Activated T-helper 17 cell treated with anti-CD3 and anti-CD28 coated beads, Interleukin-2, amount 50 U/mL, for 72 hours (primary cell): ENCODE results near the gene VARS1. TPM values are rescaled to one million over a fixed set of nuclear protein-coding genes. Genes with fewer than 3 reads are reported as not detected.

ENCODE experiments used
- ATAC-seq: fragments of 150-1000 bp; cut with Tn5 transposase; replicated peaks from 2 replicates; pipeline ENCODE4 v1.10.0; 2021; ENCODE audit warnings: mild to moderate bottlenecking, moderate library complexity
- H3K27ac Mint-ChIP-seq: one replicate; pipeline ENCODE4 v1.8.0; 2022; ENCODE audit warnings: mixed read lengths
- H3K27me3 Mint-ChIP-seq: one replicate; pipeline ENCODE4 v1.8.0; 2022; ENCODE audit warnings: mixed read lengths
- H3K36me3 Mint-ChIP-seq: one replicate; pipeline ENCODE4 v1.8.0; 2022; ENCODE audit warnings: low read depth, mild to moderate bottlenecking, mixed read lengths
- H3K4me1 Mint-ChIP-seq: one replicate; pipeline ENCODE4 v1.8.0; 2022; ENCODE audit warnings: mixed read lengths
- H3K4me3 Mint-ChIP-seq: one replicate; pipeline ENCODE4 v1.8.0; 2022; ENCODE audit warnings: mild to moderate bottlenecking, mixed read lengths
- H3K9me3 Mint-ChIP-seq: one replicate; pipeline ENCODE4 v1.8.0; 2022; ENCODE audit warnings: mixed read lengths
- total RNA-seq, 2 donors: library from RNA; stranded (reverse); gene quantifications; one replicate each; pipeline ENCODE4 v1.2.3, GENCODE V29; 2022

VARS1 gene
- total RNA-seq, 2 donors from 2014 or later = 75.3 to 134 TPM

DNA sequence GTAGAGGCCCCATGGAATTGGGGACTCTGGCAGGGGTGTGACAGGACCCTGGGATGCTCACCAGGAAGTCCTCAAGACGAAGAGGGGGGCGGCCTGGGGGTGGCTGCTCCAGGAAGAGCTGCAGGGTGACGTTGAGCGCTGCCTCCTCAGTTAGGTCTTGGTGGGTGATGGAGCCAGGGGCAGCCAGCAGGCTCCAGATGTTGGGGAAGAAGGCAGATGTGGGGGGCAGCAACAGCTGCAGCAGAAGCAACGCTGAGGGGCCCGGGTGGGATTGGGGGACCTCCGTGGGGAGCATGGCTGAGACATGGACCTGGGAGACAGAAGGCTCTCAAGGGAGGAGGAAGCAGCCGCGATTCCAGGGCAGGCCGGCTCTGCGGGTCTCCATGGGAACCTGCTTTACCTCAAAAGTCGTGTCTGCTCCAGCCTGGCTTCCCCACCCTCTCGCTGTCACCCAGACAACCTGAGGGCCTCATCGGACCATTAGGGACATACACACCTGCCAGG, 19.0 kb downstream of the VARS1 start:
- Mint-ChIP-seq H3K27ac (peak overlapping the region; percentile 82), H3K4me1 (peaks cover 16% of the 10 kb centered on the region), H3K9me3 (no peaks in the 10 kb centered on the region), H3K36me3 (peaks cover 16% of the 10 kb centered on the region), H3K4me3 (peak overlapping the region; percentile 64), H3K27me3 (no peaks in the 10 kb centered on the region)
- ATAC-seq = no peak

DNA sequence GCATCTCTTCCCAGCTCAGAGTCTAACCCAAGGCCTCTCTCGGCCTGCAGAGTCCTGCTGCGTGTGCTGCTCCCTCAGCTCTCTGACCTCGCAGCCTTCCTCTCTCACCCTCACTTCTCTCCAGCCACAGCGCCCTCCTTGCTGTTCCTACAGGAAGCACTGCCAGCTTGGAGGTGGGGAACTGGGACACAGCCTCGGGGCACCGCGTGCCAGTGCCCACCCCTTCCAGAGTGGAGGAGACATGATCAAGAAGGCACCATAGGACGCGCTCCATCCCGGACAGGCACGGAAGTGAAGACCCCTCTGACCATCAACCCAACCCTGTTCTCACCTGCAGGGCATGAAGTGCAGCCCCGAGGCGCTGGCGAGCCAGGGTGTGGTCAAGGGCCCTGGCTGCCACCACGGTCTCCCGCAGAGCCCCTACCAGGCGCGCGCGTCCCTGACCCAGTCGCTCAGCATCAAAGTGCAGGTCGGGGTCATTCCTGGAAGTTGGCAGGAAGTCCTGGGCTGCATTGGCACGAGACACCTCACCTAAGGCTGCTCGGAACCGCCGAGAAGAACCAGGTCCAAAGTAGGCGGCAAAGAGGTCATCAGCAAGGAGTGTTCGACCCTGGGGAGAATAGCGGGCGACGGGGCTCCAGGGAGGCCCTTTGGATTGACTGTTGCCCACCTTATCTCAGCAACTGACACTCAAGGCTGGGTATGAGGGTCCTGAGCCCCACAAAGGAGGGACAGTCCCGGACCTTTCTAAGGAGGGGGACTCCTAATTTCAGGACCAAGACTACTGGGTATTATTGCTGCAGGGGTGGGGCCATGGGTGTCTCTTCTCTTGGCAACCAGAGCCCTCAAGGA, 19.7 kb downstream of the VARS1 start:
- Mint-ChIP-seq H3K27ac (peak overlapping the region; percentile 82), H3K4me1 (peaks cover 22% of the 10 kb centered on the region), H3K27me3 (no peaks in the 10 kb centered on the region), H3K4me3 (peak overlapping the region; percentile 64), H3K36me3 (peaks cover 10% of the 10 kb centered on the region), H3K9me3 (no peaks in the 10 kb centered on the region)
- ATAC-seq = no peak

DNA sequence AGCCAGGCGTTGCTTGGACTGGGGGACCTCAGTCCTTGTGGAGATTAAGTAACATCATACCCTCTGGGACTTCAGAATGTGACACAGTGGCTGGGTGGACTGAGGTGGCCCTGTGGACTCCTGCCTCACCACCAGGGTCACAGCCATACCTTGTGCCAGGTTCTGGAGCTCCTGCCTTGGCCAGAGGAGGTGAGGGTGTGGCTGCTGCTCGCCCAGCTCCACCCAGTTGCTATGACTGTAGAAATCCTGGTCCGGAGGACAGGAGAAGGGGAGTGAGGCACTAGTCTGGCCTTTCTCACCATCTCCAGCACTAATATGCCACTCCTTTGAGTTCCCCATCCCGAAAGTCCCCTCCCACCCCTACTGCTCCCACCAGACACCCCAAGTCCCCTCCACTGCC, 20.4 kb downstream of the VARS1 start:
- H3K9me3 Mint-ChIP-seq = no peaks in the 10 kb centered on the region
- H3K4me1 Mint-ChIP-seq = peaks cover 22% of the 10 kb centered on the region
- H3K4me3 Mint-ChIP-seq = peak overlapping the region; percentile 64
- ATAC-seq = no peak
- H3K36me3 Mint-ChIP-seq = peaks cover 7% of the 10 kb centered on the region
- H3K27ac Mint-ChIP-seq = peak overlapping the region; percentile 13
- H3K27me3 Mint-ChIP-seq = no peaks in the 10 kb centered on the region

DNA sequence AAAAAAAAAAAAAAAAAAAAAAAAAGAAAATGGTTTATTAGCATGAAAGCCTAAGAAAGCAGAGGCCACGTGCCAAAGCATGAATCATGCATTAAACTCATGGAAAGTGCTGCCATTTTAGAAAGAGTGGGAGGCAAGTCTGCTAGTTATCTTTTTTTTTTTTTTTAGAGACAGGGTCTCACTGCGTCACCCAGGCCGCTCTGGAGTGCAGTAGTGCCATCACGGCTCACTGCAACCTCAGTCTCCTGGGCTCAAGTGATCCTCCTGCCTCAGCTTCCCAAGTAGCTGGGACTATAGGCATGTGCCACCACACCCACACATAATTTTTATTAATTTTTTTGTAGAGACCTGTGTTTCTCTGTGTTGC, 23.6 kb downstream of the VARS1 start:
- H3K36me3 Mint-ChIP-seq = peaks cover 2% of the 10 kb centered on the region
- peak; percentile 25 for ATAC-seq
- no peaks in the 10 kb centered on the region for H3K27me3 Mint-ChIP-seq
- no peak overlapping the region for H3K4me3 Mint-ChIP-seq
- no peaks in the 10 kb centered on the region for H3K9me3 Mint-ChIP-seq
- peaks cover 21% of the 10 kb centered on the region for H3K4me1 Mint-ChIP-seq
- H3K27ac Mint-ChIP-seq = no peak overlapping the region

DNA sequence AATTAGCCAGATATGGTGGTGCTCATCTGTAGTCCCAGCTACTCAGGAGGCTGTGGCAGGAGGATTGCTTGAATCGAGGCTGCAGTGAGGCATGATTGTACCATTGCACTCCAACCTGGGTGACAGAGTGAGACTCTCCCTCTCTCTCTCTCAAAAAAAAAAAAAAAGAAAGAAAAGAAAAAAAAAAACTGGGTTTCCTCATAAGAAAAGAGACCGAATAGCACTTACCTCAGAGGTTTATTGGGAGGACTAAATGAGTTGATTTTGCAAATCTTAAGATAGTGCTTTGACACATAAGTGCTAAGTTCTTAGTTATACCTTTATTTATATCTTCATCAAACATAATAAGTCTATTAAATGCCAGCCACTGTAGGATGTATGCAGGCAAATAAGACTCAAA, 24.7 kb downstream of the VARS1 start:
- Mint-ChIP-seq H3K4me1 (peaks cover 17% of the 10 kb centered on the region), H3K9me3 (no peaks in the 10 kb centered on the region), H3K27me3 (no peaks in the 10 kb centered on the region), H3K4me3 (peak overlapping the region; percentile 36), H3K27ac (no peak overlapping the region), H3K36me3 (no peaks in the 10 kb centered on the region)
- ATAC-seq = no peak

DNA sequence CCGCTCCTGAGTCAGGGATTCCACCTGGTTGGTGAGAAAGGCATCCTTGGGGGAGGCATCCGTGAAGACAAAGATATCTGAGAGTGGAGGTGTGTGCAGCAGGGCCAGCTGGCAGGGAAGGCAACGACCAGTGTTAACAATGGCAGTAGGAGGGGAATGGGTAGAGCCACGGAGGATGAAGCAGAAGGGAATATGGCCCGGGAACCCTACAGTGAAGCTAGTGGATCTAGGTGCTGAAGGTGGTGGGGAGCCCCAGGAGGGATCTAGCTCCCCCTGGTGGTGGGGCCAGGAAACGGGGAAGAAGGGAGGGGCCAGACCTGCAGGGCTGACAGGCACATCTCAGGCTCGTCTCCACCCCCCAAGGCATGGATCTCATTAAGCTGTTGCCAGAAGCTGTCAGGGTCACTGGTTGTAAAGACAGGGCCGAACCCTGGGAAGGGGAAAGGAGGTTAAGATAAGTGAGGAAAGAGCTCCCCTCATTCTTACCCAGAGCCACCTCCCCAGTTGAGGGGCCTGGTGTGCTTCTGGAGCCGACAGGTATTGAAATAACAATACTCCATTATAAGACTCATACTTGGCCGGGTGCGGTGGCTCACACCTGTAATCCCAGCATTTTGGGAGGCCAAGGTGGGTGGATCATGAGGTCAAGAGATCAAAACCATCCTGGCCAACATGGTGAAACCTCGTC, 25.7 kb downstream of the VARS1 start:
- no peak overlapping the region for H3K4me3 Mint-ChIP-seq
- no peaks in the 10 kb centered on the region for H3K9me3 Mint-ChIP-seq
- peak overlapping the region; percentile 16 for H3K27ac Mint-ChIP-seq
- no peaks in the 10 kb centered on the region for H3K36me3 Mint-ChIP-seq
- H3K4me1 Mint-ChIP-seq = peaks cover 11% of the 10 kb centered on the region
- ATAC-seq = peak; percentile 91
- H3K27me3 Mint-ChIP-seq = no peaks in the 10 kb centered on the region

DNA sequence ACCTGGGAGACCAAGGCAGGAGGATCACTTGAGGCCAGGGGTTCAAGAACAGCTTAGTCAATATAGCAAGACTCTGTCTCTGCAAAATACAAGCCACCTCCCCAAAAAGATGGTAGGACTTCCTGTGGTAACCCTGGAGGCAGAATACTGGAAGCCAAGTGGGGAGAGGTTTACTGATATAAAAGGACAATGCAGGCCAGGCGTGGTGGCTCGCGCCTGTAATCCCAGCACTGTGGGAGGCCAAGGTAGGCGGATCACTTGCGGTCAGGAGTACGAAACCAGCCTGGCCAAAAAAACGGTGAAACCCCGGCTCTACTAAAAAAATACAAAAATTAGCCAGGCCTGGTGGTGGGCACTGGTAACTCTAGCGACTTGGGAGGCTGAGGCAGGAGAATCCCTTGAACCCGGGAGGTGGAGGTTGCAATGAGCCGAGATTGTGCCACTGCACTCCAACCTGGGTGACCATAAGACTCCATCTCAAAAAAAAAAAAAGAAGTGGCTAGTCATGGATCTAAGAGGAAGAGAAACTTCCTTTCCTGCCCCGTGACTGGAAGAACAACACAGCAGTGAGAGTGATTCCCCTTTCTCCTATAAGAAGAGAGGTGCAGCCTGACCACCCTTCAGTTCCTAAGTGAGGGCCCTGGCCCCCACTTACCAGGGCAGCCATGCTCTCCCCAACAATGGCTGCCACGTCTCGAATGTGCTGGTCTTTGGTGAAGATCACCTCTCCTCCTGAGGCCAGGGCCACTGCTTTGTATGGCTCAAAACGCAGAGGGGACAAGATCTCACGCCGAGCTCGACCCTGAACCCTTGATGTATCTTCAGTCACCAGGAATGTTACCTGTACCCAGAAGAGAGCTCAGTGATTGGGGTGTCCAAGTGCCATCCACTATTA, 26.9 kb downstream of the VARS1 start:
- H3K36me3 Mint-ChIP-seq = peaks cover 3% of the 10 kb centered on the region
- H3K27ac Mint-ChIP-seq = peak overlapping the region; percentile 38
- no peaks in the 10 kb centered on the region for H3K9me3 Mint-ChIP-seq
- ATAC-seq = no peak
- H3K4me1 Mint-ChIP-seq = peaks cover 13% of the 10 kb centered on the region
- H3K4me3 Mint-ChIP-seq = no peak overlapping the region
- no peaks in the 10 kb centered on the region for H3K27me3 Mint-ChIP-seq

DNA sequence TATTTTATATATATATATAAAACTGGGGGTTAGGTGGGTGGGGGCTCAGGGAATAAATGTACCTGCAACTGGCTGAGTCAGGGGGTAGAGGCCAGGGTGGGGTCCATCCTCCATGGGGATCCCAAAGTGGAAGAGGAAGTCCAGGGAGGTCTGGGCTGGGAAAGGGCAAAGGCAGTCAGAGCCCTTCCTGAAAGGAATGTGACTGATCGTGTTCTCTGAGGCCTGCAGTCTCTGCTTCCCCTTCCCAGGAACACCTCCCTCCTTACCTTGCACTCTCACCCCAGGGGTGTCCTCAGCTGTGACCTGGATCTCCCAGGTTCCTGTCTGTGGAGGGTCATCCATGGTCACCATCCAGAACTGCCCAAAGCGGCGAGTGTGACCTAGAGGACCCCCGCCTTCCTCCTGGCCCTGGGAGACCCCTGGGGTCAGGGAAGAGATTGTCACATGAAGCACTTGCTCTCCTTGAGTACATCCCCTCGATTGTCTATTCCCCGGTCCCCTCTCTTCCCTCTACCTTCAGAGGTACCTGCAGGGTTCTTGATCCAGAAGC, 28.4 kb downstream of the VARS1 start:
- Mint-ChIP-seq H3K9me3 (no peaks in the 10 kb centered on the region), H3K36me3 (peaks cover 12% of the 10 kb centered on the region), H3K4me1 (peaks cover 17% of the 10 kb centered on the region), H3K27ac (peak overlapping the region; percentile 38), H3K27me3 (no peaks in the 10 kb centered on the region), H3K4me3 (no peak overlapping the region)
- ATAC-seq = no peak

DNA sequence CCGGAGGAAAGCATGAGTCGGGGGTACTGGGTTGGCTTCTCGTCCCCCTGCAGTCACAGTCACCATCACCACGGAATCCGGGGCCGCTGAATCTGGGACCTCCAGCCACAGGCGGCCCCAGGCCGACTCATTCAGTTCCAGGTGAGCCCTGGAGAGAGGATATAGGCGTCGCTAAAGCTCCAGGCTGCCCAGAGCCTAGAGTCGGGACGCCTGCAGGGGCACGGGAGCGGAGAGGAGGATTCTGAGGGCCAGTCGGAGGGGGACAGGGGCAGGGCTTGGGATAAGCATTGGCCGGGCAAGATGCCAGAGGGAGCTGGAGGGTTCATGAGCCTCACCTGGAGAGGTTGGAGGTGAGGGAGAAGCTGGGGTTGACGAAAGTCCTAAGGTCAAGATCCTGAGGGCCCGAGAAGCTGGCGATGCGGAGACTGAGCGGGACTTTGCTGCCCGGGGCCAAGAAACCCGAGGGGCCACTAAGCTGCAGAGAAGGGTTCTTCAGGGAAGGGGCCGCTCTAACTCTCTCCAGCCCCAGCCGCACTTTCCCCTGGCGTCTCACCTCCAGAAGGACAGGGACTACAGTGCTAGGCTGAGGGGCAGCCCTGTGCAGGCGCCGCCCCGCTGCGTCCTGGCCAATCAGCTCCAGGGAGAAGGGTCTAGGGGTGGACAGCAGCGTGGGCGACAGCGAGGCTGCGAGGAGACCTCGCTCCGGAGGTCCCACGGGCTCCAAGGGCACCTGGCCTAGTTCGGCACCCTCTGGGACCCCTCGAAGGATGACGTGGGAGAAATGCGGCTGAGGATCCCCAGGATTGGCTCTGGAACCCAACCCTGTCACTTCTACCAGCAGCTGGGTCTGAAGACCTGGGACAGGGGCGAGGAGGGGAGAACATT, 29.4 kb downstream of the VARS1 start:
- Mint-ChIP-seq H3K27me3 (no peaks in the 10 kb centered on the region), H3K27ac (no peak overlapping the region), H3K4me1 (peaks cover 13% of the 10 kb centered on the region), H3K36me3 (peaks cover 20% of the 10 kb centered on the region), H3K4me3 (no peak overlapping the region), H3K9me3 (no peaks in the 10 kb centered on the region)
- no peak for ATAC-seq

DNA sequence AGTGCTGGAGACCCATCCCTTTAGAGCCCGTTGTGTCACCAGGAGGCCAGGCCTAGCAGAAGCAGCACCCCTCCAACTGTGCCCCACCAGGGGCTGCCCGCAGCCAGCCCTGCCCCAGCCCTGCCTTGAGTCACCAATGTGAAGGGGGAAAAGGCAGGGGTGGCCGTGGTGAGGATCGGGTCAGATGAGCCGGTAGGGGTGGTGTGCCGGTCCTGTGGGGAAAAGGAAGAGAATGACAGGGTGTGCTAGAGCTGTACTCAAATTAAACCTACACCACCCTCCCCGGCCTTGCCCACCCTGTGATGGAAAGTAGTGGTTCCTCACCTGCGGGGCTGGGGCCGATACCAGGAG, 30.0 kb downstream of the VARS1 start:
- Mint-ChIP-seq H3K9me3 (no peaks in the 10 kb centered on the region), H3K27me3 (no peaks in the 10 kb centered on the region), H3K27ac (no peak overlapping the region), H3K4me3 (no peak overlapping the region), H3K36me3 (peaks cover 26% of the 10 kb centered on the region), H3K4me1 (peaks cover 11% of the 10 kb centered on the region)
- no peak for ATAC-seq

DNA sequence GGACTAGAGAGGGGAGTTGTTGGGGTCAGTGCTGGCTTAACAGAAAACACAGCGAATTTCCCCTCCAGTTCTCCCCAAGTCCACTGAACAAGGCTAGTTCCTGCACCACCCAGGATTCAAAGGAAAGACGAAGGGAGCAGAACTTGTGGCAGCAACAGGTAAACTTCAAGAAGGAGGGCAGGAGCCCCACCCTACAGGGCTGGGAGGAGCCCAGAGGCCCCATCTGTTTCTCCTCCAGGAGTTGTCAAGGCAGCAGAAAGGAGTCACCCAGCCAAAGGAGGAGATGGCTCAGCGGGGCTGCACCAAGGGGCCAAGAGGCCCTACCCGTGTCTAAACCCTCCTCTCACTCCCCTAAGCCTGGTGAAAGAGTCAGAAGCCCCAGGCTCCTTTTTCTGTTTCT, 31.4 kb downstream of the VARS1 start:
- no peak for ATAC-seq
- Mint-ChIP-seq H3K9me3 (no peaks in the 10 kb centered on the region), H3K4me3 (no peak overlapping the region), H3K27me3 (no peaks in the 10 kb centered on the region), H3K36me3 (peaks cover 34% of the 10 kb centered on the region), H3K27ac (no peak overlapping the region), H3K4me1 (peaks cover 6% of the 10 kb centered on the region)

DNA sequence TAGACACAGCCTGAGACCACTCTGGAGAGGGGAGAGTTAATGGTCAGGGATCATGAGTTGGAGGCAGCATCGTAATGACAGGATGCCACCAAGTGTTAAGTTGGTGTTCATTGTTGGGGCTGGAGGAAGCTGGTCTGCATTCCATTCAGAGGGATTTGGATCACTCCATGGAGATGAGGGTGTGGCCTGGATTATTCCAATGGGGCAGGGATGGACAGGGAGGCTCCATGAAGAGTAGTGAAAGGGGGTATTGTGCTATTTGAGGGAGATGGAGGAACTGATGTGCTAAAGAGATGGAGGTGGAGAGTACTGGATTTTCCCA, 32.0 kb downstream of the VARS1 start:
- Mint-ChIP-seq H3K4me3 (no peak overlapping the region), H3K27me3 (no peaks in the 10 kb centered on the region), H3K4me1 (peaks cover 6% of the 10 kb centered on the region), H3K27ac (peak overlapping the region; percentile 9), H3K9me3 (no peaks in the 10 kb centered on the region), H3K36me3 (peaks cover 41% of the 10 kb centered on the region)
- no peak for ATAC-seq

DNA sequence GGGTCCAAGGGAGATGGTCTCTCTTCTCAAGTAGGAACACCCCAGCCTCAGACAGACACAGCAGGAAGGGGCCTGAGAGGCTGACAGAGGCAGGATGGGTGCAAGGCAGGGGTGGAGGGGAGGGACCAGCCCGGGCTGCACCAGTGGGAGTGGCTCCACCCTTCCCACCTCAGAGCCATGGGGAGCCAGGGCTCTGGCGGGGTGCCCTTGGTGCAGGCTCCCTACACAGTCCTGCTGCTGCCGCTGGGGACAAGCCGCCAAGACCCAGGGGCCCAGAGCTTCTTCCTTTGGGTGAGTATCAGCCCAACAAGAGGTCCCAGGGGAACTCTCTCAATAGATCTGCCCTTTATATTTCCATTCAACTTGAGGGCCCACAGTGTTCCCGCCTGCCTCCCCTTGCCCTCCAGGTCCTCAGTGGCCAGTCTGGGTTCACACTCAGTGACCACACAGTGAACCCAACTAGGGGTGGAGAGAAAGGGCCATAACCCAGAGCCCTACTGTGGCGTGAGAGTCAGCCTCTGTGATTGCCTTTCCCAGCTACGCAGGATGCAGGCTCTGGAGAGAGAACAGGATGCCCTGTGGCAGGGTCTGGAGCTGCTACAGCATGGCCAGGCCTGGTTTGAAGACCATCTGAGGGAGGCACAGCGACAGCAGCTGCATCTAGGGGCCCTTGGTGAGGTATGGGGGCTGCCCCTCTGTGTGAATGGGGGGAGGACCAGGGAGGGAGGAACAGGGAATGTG, 32.5 kb downstream of the VARS1 start:
- peaks cover 46% of the 10 kb centered on the region for H3K36me3 Mint-ChIP-seq
- H3K4me1 Mint-ChIP-seq = peaks cover 6% of the 10 kb centered on the region
- peak overlapping the region; percentile 9 for H3K27ac Mint-ChIP-seq
- H3K27me3 Mint-ChIP-seq = no peaks in the 10 kb centered on the region
- H3K9me3 Mint-ChIP-seq = no peaks in the 10 kb centered on the region
- H3K4me3 Mint-ChIP-seq = no peak overlapping the region
- ATAC-seq = no peak
